Mucosa of rectum (tissue), 2 donors: ENCODE data around the gene TBKBP1.

Experiments
- H3K27ac ChIP-seq, 2 donors: one replicate each; pipeline ENCODE4 v1.7.0; 2013; ENCODE audit warnings: inconsistent platforms in 2 of 2, low read depth in 2 of 2, low read length in 2 of 2
- H3K27me3 ChIP-seq, 2 donors: one replicate each; pipeline ENCODE4 v1.7.0; 2013; ENCODE audit warnings: low read length in 2 of 2; ENCODE audit not compliant: control insufficient read depth in 2 of 2, insufficient read depth in 2 of 2
- H3K36me3 ChIP-seq, 2 donors: one replicate each; pipeline ENCODE4 v1.7.0; 2013; ENCODE audit warnings: low read length in 2 of 2; ENCODE audit not compliant: control insufficient read depth in 2 of 2, insufficient read depth in 2 of 2
- H3K4me1 ChIP-seq, 2 donors: one replicate each; pipeline ENCODE4 v1.7.0; 2013; ENCODE audit warnings: low read length in 2 of 2, mild to moderate bottlenecking in 1 of 2; ENCODE audit not compliant: control insufficient read depth in 2 of 2, insufficient read depth in 2 of 2
- H3K4me3 ChIP-seq, 2 donors: one replicate each; pipeline ENCODE4 v1.7.0; 2013; ENCODE audit warnings: low read length in 2 of 2
- H3K9ac ChIP-seq, 2 donors: one replicate each; pipeline ENCODE4 v1.7.0; 2013; ENCODE audit warnings: low read length in 2 of 2, low read depth in 1 of 2, mild to moderate bottlenecking in 1 of 2
- H3K9me3 ChIP-seq, 2 donors: one replicate each; pipeline ENCODE4 v1.7.0; 2013; ENCODE audit warnings: low read length in 2 of 2; ENCODE audit not compliant: control insufficient read depth in 2 of 2
- donor health status: healthy.
- donor health status: Normal muscosa, but diverticular disease.

TBKBP1 gene

GRCh38 chr17:47720754-47721533 lies 27.0 kb downstream of the TBKBP1 start:
- H3K9ac ChIP-seq = no peak overlapping the region
- no peak overlapping the region for H3K27ac ChIP-seq
- H3K36me3 ChIP-seq = no peaks in the 10 kb centered on the region
- no peaks in the 10 kb centered on the region for H3K9me3 ChIP-seq
- no peak overlapping the region for H3K4me3 ChIP-seq
- H3K4me1 ChIP-seq = peaks cover 3% of the 10 kb centered on the region in 2 donors
- H3K27me3 ChIP-seq = peaks cover 25 to 36% of the 10 kb centered on the region in 2 donors

GRCh38 chr17:47721725-47722124 lies 27.8 kb downstream of the TBKBP1 start:
- Histone ChIP-seq H3K36me3 (no peaks in the 10 kb centered on the region), H3K4me3 (no peak overlapping the region), H3K9ac (no peak overlapping the region), H3K27me3 (peaks cover 25 to 36% of the 10 kb centered on the region in 2 donors), H3K4me1 (peaks cover 3% of the 10 kb centered on the region in 2 donors), H3K27ac (no peak overlapping the region), H3K9me3 (no peaks in the 10 kb centered on the region)

- Histone ChIP-seq H3K27me3 (peaks cover 21 to 29% of the 10 kb centered on the region in 2 donors), H3K4me3 (no peak overlapping the region), H3K27ac (no peak overlapping the region), H3K9ac (no peak overlapping the region), H3K9me3 (no peaks in the 10 kb centered on the region), H3K4me1 (peaks cover 3% of the 10 kb centered on the region in 2 donors), H3K36me3 (no peaks in the 10 kb centered on the region)
Observed at GRCh38 chr17:47724705-47725104, 30.7 kb downstream of the TBKBP1 start.

GRCh38 chr17:47725446-47726111 lies 31.6 kb downstream of the TBKBP1 start:
- H3K9me3 ChIP-seq = no peaks in the 10 kb centered on the region
- no peak overlapping the region for H3K27ac ChIP-seq
- no peaks in the 10 kb centered on the region for H3K36me3 ChIP-seq
- peaks cover 3% of the 10 kb centered on the region in 2 donors for H3K4me1 ChIP-seq
- no peak overlapping the region for H3K4me3 ChIP-seq
- no peak overlapping the region for H3K9ac ChIP-seq
- peaks cover 18 to 23% of the 10 kb centered on the region in 2 donors for H3K27me3 ChIP-seq

GRCh38 chr17:47726796-47727703 lies 33.1 kb downstream of the TBKBP1 start:
- Histone ChIP-seq H3K4me1 (no peaks in the 10 kb centered on the region), H3K9ac (no peak overlapping the region), H3K9me3 (no peaks in the 10 kb centered on the region), H3K4me3 (no peak overlapping the region), H3K36me3 (no peaks in the 10 kb centered on the region), H3K27me3 (peaks cover 12 to 18% of the 10 kb centered on the region in 2 donors), H3K27ac (no peak overlapping the region)

GRCh38 chr17:47727704-47728036 lies 33.7 kb downstream of the TBKBP1 start:
- no peak overlapping the region for H3K27ac ChIP-seq
- no peaks in the 10 kb centered on the region for H3K9me3 ChIP-seq
- H3K4me3 ChIP-seq = no peak overlapping the region
- H3K27me3 ChIP-seq = peaks cover 15 to 16% of the 10 kb centered on the region in 2 donors
- H3K36me3 ChIP-seq = no peaks in the 10 kb centered on the region
- no peaks in the 10 kb centered on the region for H3K4me1 ChIP-seq
- H3K9ac ChIP-seq = no peak overlapping the region

- Histone ChIP-seq H3K4me1 (no peaks in the 10 kb centered on the region), H3K9ac (no peak overlapping the region), H3K36me3 (no peaks in the 10 kb centered on the region), H3K27ac (no peak overlapping the region), H3K9me3 (no peaks in the 10 kb centered on the region), H3K4me3 (no peak overlapping the region), H3K27me3 (peaks cover 17 to 19% of the 10 kb centered on the region in 2 donors)
Observed at GRCh38 chr17:47728214-47728877, 34.4 kb downstream of the TBKBP1 start.

GRCh38 chr17:47729476-47729875 lies 35.5 kb downstream of the TBKBP1 start:
- Histone ChIP-seq H3K27me3 (peaks cover 24 to 25% of the 10 kb centered on the region in 2 donors), H3K36me3 (no peaks in the 10 kb centered on the region), H3K4me3 (no peak overlapping the region), H3K27ac (no peak overlapping the region), H3K4me1 (peaks cover 0 to 3% of the 10 kb centered on the region in 2 donors), H3K9ac (no peak overlapping the region), H3K9me3 (no peaks in the 10 kb centered on the region)

GRCh38 chr17:47730681-47731080 lies 36.7 kb downstream of the TBKBP1 start:
- Histone ChIP-seq H3K4me1 (peaks cover 0 to 3% of the 10 kb centered on the region in 2 donors), H3K27me3 (peaks cover 29 to 37% of the 10 kb centered on the region in 2 donors), H3K27ac (no peak overlapping the region), H3K9me3 (no peaks in the 10 kb centered on the region), H3K9ac (no peak overlapping the region), H3K4me3 (no peak overlapping the region), H3K36me3 (no peaks in the 10 kb centered on the region)
